Neural cell (in vitro differentiated cells): ENCODE results near the gene IL17A. TPM values are rescaled to one million over a fixed set of nuclear protein-coding genes. Genes with fewer than 3 reads are reported as not detected.

Experiments
- H2AFZ ChIP-seq: fragments of 200-600, 300-800 bp; sonication (generic), shearing (Covaris generic); 2 replicates; pipeline ENCODE4 v1.6.0; 2014; ENCODE audit warnings: low read depth, mild to moderate bottlenecking, antibody characterized with exemption, low read length, moderate library complexity
- H3F3A ChIP-seq: fragments of 200-600 bp; shearing (Covaris generic); 2 replicates; pipeline ENCODE4 v1.6.1; 2016; ENCODE audit warnings: mild to moderate bottlenecking, moderate library complexity, mixed read lengths, antibody characterized with exemption, low read length; ENCODE audit not compliant: insufficient read depth, poor library complexity, severe bottlenecking
- H3K27ac ChIP-seq: fragments of 200-600, 300-800 bp; sonication (generic), shearing (Covaris generic); 2 replicates; pipeline ENCODE4 v1.5.1; 2014; ENCODE audit warnings: mild to moderate bottlenecking, low read length, moderate library complexity
- H3K27me3 ChIP-seq: fragments of 300-800, 200-600 bp; sonication (generic), shearing (Covaris generic); 2 replicates; pipeline ENCODE4 v1.6.0; 2014; ENCODE audit warnings: mild to moderate bottlenecking, low read depth, low read length, moderate library complexity; ENCODE audit not compliant: insufficient read depth
- H3K36me3 ChIP-seq: fragments of 300-800, 200-600 bp; sonication (generic), shearing (Covaris generic); 2 replicates; pipeline ENCODE4 v1.5.1; 2014; ENCODE audit warnings: mild to moderate bottlenecking, antibody characterized with exemption, low read length, moderate library complexity; ENCODE audit not compliant: insufficient read depth
- H3K4me2 ChIP-seq: fragments of 300-800, 200-600 bp; sonication (generic), shearing (Covaris generic); 2 replicates; pipeline ENCODE4 v1.6.0; 2014; ENCODE audit warnings: mild to moderate bottlenecking, low read length
- H3K4me3 ChIP-seq: fragments of 300-800, 200-600 bp; sonication (generic), shearing (Covaris generic); 2 replicates; pipeline ENCODE4 v1.5.1; 2014; ENCODE audit warnings: mild to moderate bottlenecking, low read length, moderate library complexity
- H3K79me2 ChIP-seq: fragments of 200-600 bp; shearing (Covaris generic); replicated peaks from 2 replicates; pipeline ENCODE4 v1.6.0; 2014; ENCODE audit warnings: mild to moderate bottlenecking, low read length, moderate library complexity; ENCODE audit not compliant: insufficient read depth
- H3K9ac ChIP-seq: fragments of 300-800, 200-600 bp; sonication (generic), shearing (Covaris generic); 2 replicates; pipeline ENCODE4 v1.6.1; 2016; ENCODE audit warnings: mild to moderate bottlenecking, low read length, mixed read lengths
- H3K9me2 ChIP-seq: fragments of 200-600 bp; shearing (Covaris generic); 2 replicates; pipeline ENCODE4 v1.6.1; 2016; ENCODE audit warnings: mild to moderate bottlenecking, low read length, mixed read lengths; ENCODE audit not compliant: insufficient read depth
- H3K9me3 ChIP-seq: fragments of 200-600, 300-800 bp; sonication (generic), shearing (Covaris generic); 2 replicates; pipeline ENCODE4 v1.6.1; 2016; ENCODE audit warnings: mild to moderate bottlenecking, mixed run types, low read length, moderate library complexity, mixed read lengths
- H4K20me1 ChIP-seq: fragments of 200-600 bp; shearing (Covaris generic); 2 replicates; pipeline ENCODE4 v1.6.1; 2016; ENCODE audit warnings: mild to moderate bottlenecking, mixed run types; ENCODE audit not compliant: insufficient read depth
- CTCF ChIP-seq: fragments of 450-650 bp; IDR thresholded peaks from 2 replicates; pipeline ENCODE4 v1.5.1; 2014; ENCODE audit warnings: antibody characterized with exemption, mild to moderate bottlenecking, moderate library complexity; ENCODE audit not compliant: poor library complexity, severe bottlenecking
- EP300 ChIP-seq: fragments of 450-650 bp; conservative IDR thresholded peaks from 2 replicates; pipeline ENCODE4 v1.6.1; 2014; ENCODE audit warnings: antibody characterized with exemption, mild to moderate bottlenecking, moderate library complexity; ENCODE audit not compliant: poor library complexity, severe bottlenecking
- EZH2 ChIP-seq: fragments of 200-600, 300-800 bp; shearing (Covaris generic), sonication (generic); IDR thresholded peaks from 2 replicates; pipeline ENCODE4 v1.6.1; 2014; ENCODE audit warnings: antibody characterized with exemption, low read length, borderline replicate concordance, mild to moderate bottlenecking; ENCODE audit not compliant: insufficient read depth, poor library complexity, severe bottlenecking
- MXI1 ChIP-seq: fragments of 450-650 bp; conservative IDR thresholded peaks from 2 replicates; pipeline ENCODE4 v1.6.1; 2014; ENCODE audit warnings: antibody characterized with exemption, mild to moderate bottlenecking; ENCODE audit not compliant: poor library complexity, severe bottlenecking
- POLR2AphosphoS5 ChIP-seq: IDR thresholded peaks from 2 replicates; pipeline ENCODE4 v1.6.1; 2012
- RAD21 ChIP-seq: fragments of 450-650 bp; conservative IDR thresholded peaks from 2 replicates; pipeline ENCODE4 v1.6.1; 2014; ENCODE audit warnings: antibody characterized with exemption, mild to moderate bottlenecking, moderate library complexity
- REST ChIP-seq: IDR thresholded peaks from 2 replicates; pipeline ENCODE4 v1.6.1; 2012; ENCODE audit warnings: borderline replicate concordance
- SMC3 ChIP-seq: fragments of 450-650 bp; conservative IDR thresholded peaks from 2 replicates; pipeline ENCODE4 v1.6.1; 2014; ENCODE audit warnings: antibody characterized with exemption, mild to moderate bottlenecking, moderate library complexity; ENCODE audit not compliant: poor library complexity
- TAF1 ChIP-seq: IDR thresholded peaks from 2 replicates; pipeline ENCODE4 v1.6.1; 2012; ENCODE audit warnings: low read depth
- polyA plus RNA-seq: library from polyadenylated mRNA; depleted of rRNA; stranded (reverse); fragments of >200 nt; gene quantifications from 2 replicates; pipeline ENCODE4 v1.2.3, GENCODE V29; 2014

Gene IL17A
- polyA plus RNA-seq, 1 donor from 2014 or later, result not detected

- no peaks in the 10 kb centered on the region for H3K79me2 ChIP-seq
- no peaks in the 10 kb centered on the region for H3K36me3 ChIP-seq
- no peaks in the 10 kb centered on the region for H4K20me1 ChIP-seq
- no peak overlapping the region for H2AFZ ChIP-seq
- TF ChIP-seq MXI1, result no peak
- TF ChIP-seq EP300, result no peak
- no peak for TF ChIP-seq RAD21
- no peak for TF ChIP-seq CTCF
- TF ChIP-seq SMC3, result no peak
- TF ChIP-seq TAF1, result no peak
- TF ChIP-seq EZH2, result no peak
- TF ChIP-seq POLR2AphosphoS5, result no peak
- no peak for TF ChIP-seq REST
- no peak overlapping the region for H3K4me3 ChIP-seq
- no peaks in the 10 kb centered on the region for H3F3A ChIP-seq
- no peak overlapping the region for H3K27ac ChIP-seq
- H3K9me3 ChIP-seq, result no peaks in the 10 kb centered on the region
- no peak overlapping the region for H3K4me2 ChIP-seq
- H3K9ac ChIP-seq, result no peak overlapping the region
- H3K9me2 ChIP-seq, result no peaks in the 10 kb centered on the region
- no peaks in the 10 kb centered on the region for H3K27me3 ChIP-seq
These were observed 44.6 kb upstream of the IL17A start for GRCh38 chr6:52141596-52141995.

- Histone ChIP-seq H3K36me3 (no peaks in the 10 kb centered on the region), H3K9me3 (no peaks in the 10 kb centered on the region), H3K9me2 (no peaks in the 10 kb centered on the region), H4K20me1 (no peaks in the 10 kb centered on the region), H3K27me3 (no peaks in the 10 kb centered on the region), H3K4me3 (no peak overlapping the region), H3K4me2 (no peak overlapping the region), H3K27ac (no peak overlapping the region), H3F3A (no peaks in the 10 kb centered on the region), H2AFZ (no peak overlapping the region), H3K79me2 (no peaks in the 10 kb centered on the region), H3K9ac (no peak overlapping the region)
- TF ChIP-seq SMC3 (no peak), RAD21 (no peak), TAF1 (no peak), CTCF (no peak), MXI1 (no peak), REST (no peak), EZH2 (no peak), EP300 (no peak), POLR2AphosphoS5 (no peak)
These were observed 43.6 kb upstream of the IL17A start for GRCh38 chr6:52142556-52142955.
